ENCODE results near the gene C12orf76. TPM values are rescaled to one million over a fixed set of nuclear protein-coding genes. Genes with fewer than 3 reads are reported as not detected.

The C12orf76 gene
- total and polyA plus RNA-seq, 10 of the 15 experiments (the other 5 are each of a cell fraction or from before 2014, with no cell fraction given): 3.6 to 20.4 (median 10.7) TPM

- TF ChIP-seq ZNF592 (IDR thresholded peaks at IDR 0.05) (no peak), POLR2AphosphoS2 (IDR thresholded peaks at IDR 0.05; ENCODE audit: low read depth, low read length) (peak; percentile 78; the same call in 1 of the 2 replicates), NKRF (conservative IDR thresholded peaks at IDR 0.05) (peak; percentile 96), ZNF622 (IDR thresholded peaks at IDR 0.05) (no peak), DPF2 (IDR thresholded peaks at IDR 0.05) (peak; percentile 87), BRCA1 (IDR thresholded peaks at IDR 0.05; ENCODE audit: low read depth, low read length) (peak; percentile 51; the same call in 1 of the 2 replicates), YBX1 (IDR thresholded peaks at IDR 0.05) (no peak), NRF1 (conservative IDR thresholded peaks at IDR 0.05; ENCODE audit: low read depth, low read length) (no peak; the same call in 1 of the 2 replicates), KDM1A (IDR thresholded peaks at IDR 0.05; ENCODE audit: borderline replicate concordance) (no peak), SIX5 (IDR thresholded peaks at IDR 0.05; ENCODE audit: low read depth, low read length, severe bottlenecking) (peak; percentile 87)
Observed at GRCh38 chr12:109998904-109999648, 49.2 kb downstream of the C12orf76 start, which contains the start of gene ANKRD13A (continued).

All from GM12878 (cell line).